ENCODE results near the gene TEK. TPM values are rescaled to one million over a fixed set of nuclear protein-coding genes. Genes with fewer than 3 reads are reported as not detected.
"Not testable (repeated sequence)": the region's sequence is repeated elsewhere in the genome, so short reads cannot be mapped to it uniquely, and the experiment has no call there.

TEK gene
- total RNA-seq, 1 experiment from 2014 or later: not detected

- no peaks in the 10 kb centered on the region for H3K79me2 ChIP-seq (ENCODE audit: low read depth)
- H4K20me1 ChIP-seq (ENCODE audit: insufficient read depth): no peaks in the 10 kb centered on the region
- ChIA-PET CTCF (no interaction called here), POLR2A (ENCODE audit: unreplicated experiment) (interaction anchor here (0.6 kb wide), 1 partner anchor 35 kb away, joined by 3 read pairs; no protein-coding TSS in a partner anchor)
- H3K27me3 ChIP-seq (ENCODE audit: insufficient read depth, low read depth): no peaks in the 10 kb centered on the region
- no peaks in the 10 kb centered on the region for H3K36me3 ChIP-seq (ENCODE audit: low read depth)
- H3K4me1 ChIP-seq (replicated peaks; ENCODE audit: insufficient read depth): no peaks in the 10 kb centered on the region
- no peaks in the 10 kb centered on the region for H3F3A ChIP-seq (ENCODE audit: insufficient read depth, low read depth)
- H3K4me3 ChIP-seq: no peak overlapping the region
- no peak overlapping the region for H2AFZ ChIP-seq
- no peak for DNase-seq
- no peak overlapping the region for H3K4me2 ChIP-seq
- H3K27ac ChIP-seq: no peak overlapping the region
- no peaks in the 10 kb centered on the region for H3K9me3 ChIP-seq (ENCODE audit: insufficient read depth, low read depth)
- H3K9me2 ChIP-seq (ENCODE audit: insufficient read depth): no peaks in the 10 kb centered on the region
- BruUV-seq (replicated peaks): no TSS peak
- TF ChIP-seq EZH2 (IDR thresholded peaks at IDR 0.05; ENCODE audit: low read depth) (no peak), CTCF (conservative IDR thresholded peaks at IDR 0.05) (no peak)
- intact Hi-C loops (cut with micrococcal nuclease; ENCODE audit: unreplicated experiment): no loop called here
Observed at GRCh38 chr9:27089706-27090105, 19.3 kb upstream of the TEK start.

GRCh38 chr9:27090231-27090630 is 18.8 kb upstream of the TEK start:
- BruUV-seq (replicated peaks): no TSS peak
- CTCF ChIA-PET: no interaction called here

GRCh38 chr9:27090711-27091110 is 18.3 kb upstream of the TEK start:
- Histone ChIP-seq H3F3A (ENCODE audit: insufficient read depth, low read depth) (no peaks in the 10 kb centered on the region), H3K9me3 (ENCODE audit: insufficient read depth, low read depth) (no peaks in the 10 kb centered on the region), H3K27ac (no peak overlapping the region), H3K36me3 (ENCODE audit: low read depth) (no peaks in the 10 kb centered on the region), H3K27me3 (ENCODE audit: insufficient read depth, low read depth) (no peaks in the 10 kb centered on the region), H3K4me2 (no peak overlapping the region), H3K79me2 (ENCODE audit: low read depth) (no peaks in the 10 kb centered on the region), H4K20me1 (ENCODE audit: insufficient read depth) (no peaks in the 10 kb centered on the region), H3K9me2 (ENCODE audit: insufficient read depth) (no peaks in the 10 kb centered on the region), H2AFZ (no peak overlapping the region), H3K4me3 (no peak overlapping the region), H3K4me1 (replicated peaks; ENCODE audit: insufficient read depth) (no peaks in the 10 kb centered on the region)
- ChIA-PET POLR2A (ENCODE audit: unreplicated experiment) (no interaction called here), CTCF (no interaction called here)
- DNase-seq: no peak
- no TSS peak for BruUV-seq (replicated peaks)
- intact Hi-C loops (cut with micrococcal nuclease; ENCODE audit: unreplicated experiment): no loop called here
- no peak for TF ChIP-seq CTCF (conservative IDR thresholded peaks at IDR 0.05)
- TF ChIP-seq EZH2 (IDR thresholded peaks at IDR 0.05; ENCODE audit: low read depth): no peak

More at GRCh38 chr9:27090231-27090630, 18.8 kb upstream of the TEK start:
- no peaks in the 10 kb centered on the region for H3K27me3 ChIP-seq (ENCODE audit: insufficient read depth, low read depth)
- H2AFZ ChIP-seq: no peak overlapping the region
- intact Hi-C loops (cut with micrococcal nuclease; ENCODE audit: unreplicated experiment): no loop called here
- H3K4me1 ChIP-seq (replicated peaks; ENCODE audit: insufficient read depth): no peaks in the 10 kb centered on the region
- no peak overlapping the region for H3K4me3 ChIP-seq
- POLR2A ChIA-PET (ENCODE audit: unreplicated experiment): no interaction called here
- no peaks in the 10 kb centered on the region for H3F3A ChIP-seq (ENCODE audit: insufficient read depth, low read depth)
- no peak overlapping the region for H3K4me2 ChIP-seq
- H3K9me2 ChIP-seq (ENCODE audit: insufficient read depth): no peaks in the 10 kb centered on the region
- no peaks in the 10 kb centered on the region for H3K79me2 ChIP-seq (ENCODE audit: low read depth)
- DNase-seq: no peak
- no peaks in the 10 kb centered on the region for H3K9me3 ChIP-seq (ENCODE audit: insufficient read depth, low read depth)
- no peaks in the 10 kb centered on the region for H4K20me1 ChIP-seq (ENCODE audit: insufficient read depth)
- TF ChIP-seq EZH2 (IDR thresholded peaks at IDR 0.05; ENCODE audit: low read depth): no peak
- TF ChIP-seq CTCF (conservative IDR thresholded peaks at IDR 0.05): no peak
- no peaks in the 10 kb centered on the region for H3K36me3 ChIP-seq (ENCODE audit: low read depth)
- no peak overlapping the region for H3K27ac ChIP-seq

GRCh38 chr9:27092496-27092895 is 16.5 kb upstream of the TEK start:
- H3K27me3 ChIP-seq (ENCODE audit: insufficient read depth, low read depth); H3K9me2 ChIP-seq (ENCODE audit: insufficient read depth); H2AFZ ChIP-seq; H3K79me2 ChIP-seq (ENCODE audit: low read depth); DNase-seq; H4K20me1 ChIP-seq (ENCODE audit: insufficient read depth); POLR2A ChIA-PET (ENCODE audit: unreplicated experiment); H3F3A ChIP-seq (ENCODE audit: insufficient read depth, low read depth); H3K4me1 ChIP-seq (replicated peaks; ENCODE audit: insufficient read depth); H3K9me3 ChIP-seq (ENCODE audit: insufficient read depth, low read depth); H3K36me3 ChIP-seq (ENCODE audit: low read depth); H3K4me2 ChIP-seq; CTCF ChIA-PET; BruUV-seq (replicated peaks); intact Hi-C loops (cut with micrococcal nuclease; ENCODE audit: unreplicated experiment); H3K4me3 ChIP-seq; H3K27ac ChIP-seq: not testable (repeated sequence)

- POLR2A ChIA-PET (ENCODE audit: unreplicated experiment): not testable (repeated sequence)
Observed at GRCh38 chr9:27093384-27094067, 15.5 kb upstream of the TEK start.

More at GRCh38 chr9:27093384-27094067, 15.5 kb upstream of the TEK start:
- H3K9me3 ChIP-seq (ENCODE audit: insufficient read depth, low read depth); H3K27me3 ChIP-seq (ENCODE audit: insufficient read depth, low read depth); H3K27ac ChIP-seq; H3K9me2 ChIP-seq (ENCODE audit: insufficient read depth); CTCF ChIA-PET; H3K79me2 ChIP-seq (ENCODE audit: low read depth); H3K4me1 ChIP-seq (replicated peaks; ENCODE audit: insufficient read depth); H4K20me1 ChIP-seq (ENCODE audit: insufficient read depth); H3K4me3 ChIP-seq; DNase-seq; intact Hi-C loops (cut with micrococcal nuclease; ENCODE audit: unreplicated experiment); H3K4me2 ChIP-seq; BruUV-seq (replicated peaks); H2AFZ ChIP-seq; H3F3A ChIP-seq (ENCODE audit: insufficient read depth, low read depth); H3K36me3 ChIP-seq (ENCODE audit: low read depth): not testable (repeated sequence)

Data from PC-9 (cell line).